Naive thymus-derived CD8-positive, alpha-beta T cell (primary cell): ENCODE measurements around the gene MORN3. TPM values are rescaled to one million over a fixed set of nuclear protein-coding genes. Genes with fewer than 3 reads are reported as not detected.
A peak's percentile ranks its signal among the peaks of the same experiment; 100 is the strongest.

Experiments used
- ATAC-seq, 2 donors: fragments of 150-1000 bp; cut with Tn5 transposase in 1 of 2; sonication (Bioruptor Pico), chemical (Tn5 transposase) in 1 of 2; 1 replicate in 1 of 2; 2 replicates in 1 of 2; pipeline ENCODE4 v1.10.0; 2021; ENCODE audit warnings: mild to moderate bottlenecking in 2 of 2, moderate library complexity in 2 of 2
- POLR2A ChIA-PET: fragments of 350-600 bp; sonication (Branson Sonifier 250); formaldehyde crosslinking; loops from one replicate; lab custom pipeline; 2021; ENCODE audit warnings: antibody characterized with exemption; lab: Charles Lee
- DNase-seq, 10 donors: peaks; one replicate each; pipeline versions ENCODE4 v3.0.0 to v3.0.0-alpha.2; 2020 to 2022
- H3K27ac Mint-ChIP-seq, 10 donors: one replicate each; pipeline ENCODE4 v1.8.0; 2020 to 2022; ENCODE audit warnings: mild to moderate bottlenecking in 10 of 10, mixed read lengths in 10 of 10, moderate library complexity in 4 of 10, inconsistent platforms in 1 of 10
- H3K27me3 Mint-ChIP-seq, 5 donors: one replicate each; pipeline ENCODE4 v1.8.0; 2021 to 2022; ENCODE audit warnings: mixed read lengths in 5 of 5
- H3K36me3 Mint-ChIP-seq, 3 donors: one replicate each; pipeline ENCODE4 v1.8.0; 2020 to 2022; ENCODE audit warnings: mixed read lengths in 3 of 3, mild to moderate bottlenecking in 2 of 3, inconsistent platforms in 1 of 3
- H3K4me1 Mint-ChIP-seq, 4 donors: one replicate each; pipeline ENCODE4 v1.8.0; 2021 to 2022; ENCODE audit warnings: mixed read lengths in 4 of 4
- H3K4me3 Mint-ChIP-seq, 10 donors: one replicate each; pipeline ENCODE4 v1.8.0; 2020 to 2022; ENCODE audit warnings: mild to moderate bottlenecking in 10 of 10, mixed read lengths in 10 of 10, moderate library complexity in 6 of 10, inconsistent platforms in 1 of 10
- H3K9me3 Mint-ChIP-seq, 9 donors: one replicate each; pipeline ENCODE4 v1.8.0; 2020 to 2022; ENCODE audit warnings: mixed read lengths in 9 of 9, mild to moderate bottlenecking in 3 of 9, inconsistent platforms in 1 of 9, moderate library complexity in 1 of 9
- polyA plus RNA-seq, 3 donors: library from polyadenylated mRNA; unstranded; fragments of 300-500 nt; fragmentation: Illumina TruSeq; gene quantifications; one replicate each; pipeline ENCODE4 v1.2.3, GENCODE V29; 2021
- total RNA-seq, 8 experiments: library from RNA in 2 of 8; stranded (reverse) in 2 of 8; gene quantifications; one replicate each; pipeline ENCODE4 v1.2.3 and lab custom pipeline; 2021 to 2026

MORN3 gene
- total and polyA plus RNA-seq, 5 experiments from 2014 or later: 1.1 to 14.0 (median 4.8) TPM

- H3K36me3 Mint-ChIP-seq: peaks cover 0 to 3% (median 2%) of the 10 kb centered on the region in 3 donors
- no peak for DNase-seq
- peaks cover 22 to 61% (median 54%) of the 10 kb centered on the region in 4 donors for H3K4me1 Mint-ChIP-seq
- peak overlapping the region in 8 of 10 donors; percentile 4 to 74 (median 52) for H3K27ac Mint-ChIP-seq
- no peak for ATAC-seq
- no peaks in the 10 kb centered on the region for H3K9me3 Mint-ChIP-seq
- POLR2A ChIA-PET: interaction anchor here (1.0 to 1.1 kb wide), 2 partner anchors 10 to 27 kb away, joined by 3 to 5 read pairs; no protein-coding TSS in a partner anchor
- no peaks in the 10 kb centered on the region for H3K27me3 Mint-ChIP-seq
- no peak overlapping the region for H3K4me3 Mint-ChIP-seq
These were observed 15.5 kb downstream of the MORN3 start for GRCh38 chr12:121653999-121654398.

GRCh38 chr12:121652767-121653497 is 16.5 kb downstream of the MORN3 start:
- Mint-ChIP-seq H3K4me3 (no peak overlapping the region), H3K4me1 (peaks cover 19 to 56% (median 50%) of the 10 kb centered on the region in 4 donors), H3K27ac (peak overlapping the region in 6 of 10 donors; percentile 27 to 78 (median 60)), H3K27me3 (no peaks in the 10 kb centered on the region), H3K36me3 (peaks cover 0 to 3% (median 2%) of the 10 kb centered on the region in 3 donors), H3K9me3 (no peaks in the 10 kb centered on the region)
- POLR2A ChIA-PET: interaction anchor here (0.6 to 1.1 kb wide), 4 partner anchors 8 to 64 kb away, joined by 3 to 5 read pairs (median 4); no protein-coding TSS in a partner anchor
- ATAC-seq (no peak), DNase-seq (no peak)

DNA sequence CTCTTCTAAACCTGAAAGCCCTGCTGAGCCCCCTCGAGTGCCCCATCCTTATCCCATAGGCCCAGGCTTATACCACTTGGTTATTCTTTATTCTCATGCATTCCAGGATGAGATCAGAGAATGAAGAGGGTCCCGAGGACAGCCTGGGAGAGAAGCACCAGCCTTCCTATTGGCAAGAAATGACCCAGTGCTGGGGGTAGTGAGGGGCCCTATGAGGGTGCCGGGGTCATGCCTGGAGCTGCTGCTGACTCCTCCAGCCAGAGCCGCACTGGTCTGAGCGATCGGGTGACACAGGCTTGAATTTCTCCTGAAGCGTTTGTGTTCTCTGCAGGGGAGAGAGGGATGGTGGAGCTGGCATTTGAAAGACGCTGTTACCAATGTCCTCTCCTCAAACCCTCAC is 18.1 kb downstream of the MORN3 start:
- no peak for ATAC-seq
- POLR2A ChIA-PET: interaction anchor here (0.6 to 1.8 kb wide), 8 partner anchors 9 to 34 kb away, joined by 3 to 9 read pairs (median 5); no protein-coding TSS in a partner anchor
- H3K36me3 Mint-ChIP-seq: peaks cover 0 to 8% (median 3%) of the 10 kb centered on the region in 3 donors
- no peak overlapping the region for H3K4me3 Mint-ChIP-seq
- no peak for DNase-seq
- H3K27ac Mint-ChIP-seq: peak overlapping the region in 4 of 10 donors; percentile 26 to 77 (median 53)
- no peaks in the 10 kb centered on the region for H3K27me3 Mint-ChIP-seq
- H3K9me3 Mint-ChIP-seq: no peaks in the 10 kb centered on the region
- peaks cover 14 to 44% (median 38%) of the 10 kb centered on the region in 4 donors for H3K4me1 Mint-ChIP-seq

DNA sequence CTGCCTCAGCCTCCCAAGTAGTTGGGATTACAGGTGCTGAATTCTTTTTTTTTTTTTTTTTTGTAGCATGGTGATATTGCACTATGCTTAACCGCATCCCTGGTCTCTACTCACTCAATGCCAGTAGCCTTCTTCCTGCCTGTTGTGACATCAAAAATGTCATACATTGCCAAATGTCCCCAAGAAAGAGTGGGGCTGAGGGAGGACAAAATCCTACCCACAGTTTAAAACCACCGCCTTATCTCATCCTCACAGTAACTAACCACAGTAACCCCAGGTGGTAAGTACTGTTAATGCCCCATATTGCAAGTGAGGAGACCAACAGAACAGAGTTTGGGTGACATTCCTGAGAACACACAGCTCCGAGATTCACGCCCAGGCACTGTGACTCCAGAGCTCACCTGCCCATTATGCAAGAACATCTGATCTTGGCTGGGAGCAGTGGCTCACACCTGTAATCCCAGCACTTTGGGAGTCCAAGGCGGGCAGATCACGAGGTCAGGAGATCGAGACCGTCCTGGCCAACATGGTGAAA is 19.6 kb downstream of the MORN3 start:
- peaks cover 0 to 12% (median 5%) of the 10 kb centered on the region in 3 donors for H3K36me3 Mint-ChIP-seq
- H3K27ac Mint-ChIP-seq: peak overlapping the region in 9 of 10 donors; percentile 60 to 94 (median 81)
- DNase-seq: peak in 2 of 10 donors; percentile 21 to 41
- peak overlapping the region in 9 of 10 donors; percentile 12 to 71 (median 53) for H3K4me3 Mint-ChIP-seq
- POLR2A ChIA-PET: interaction anchor here (0.7 to 2.7 kb wide), 8 partner anchors 8 to 63 kb away, joined by 3 to 21 read pairs (median 7); partner anchors contain the start of gene TMEM120B
- no peaks in the 10 kb centered on the region for H3K9me3 Mint-ChIP-seq
- H3K4me1 Mint-ChIP-seq: peaks cover 14 to 40% (median 33%) of the 10 kb centered on the region in 4 donors
- H3K27me3 Mint-ChIP-seq: no peaks in the 10 kb centered on the region
- ATAC-seq: peak; percentile 59 to 77

DNA sequence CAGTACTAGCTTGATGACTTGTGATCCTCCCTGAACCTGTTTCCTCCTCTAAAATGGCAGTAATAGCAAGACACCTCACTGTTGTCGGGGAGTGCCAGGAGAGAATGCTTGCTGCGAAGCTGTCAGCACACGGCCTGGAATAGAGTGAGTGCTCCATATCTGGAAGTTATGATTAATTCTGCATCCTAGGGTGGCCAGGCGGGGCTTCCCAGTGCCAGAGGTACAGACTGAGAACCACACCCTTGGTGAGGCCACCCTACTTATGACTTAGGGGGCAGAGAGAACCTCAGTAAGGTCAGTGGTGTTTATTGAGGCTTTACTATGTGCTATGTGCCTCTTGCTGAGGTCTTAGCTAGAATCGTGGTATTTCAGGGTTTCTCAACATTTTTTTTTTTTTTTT is 20.1 kb downstream of the MORN3 start:
- no peaks in the 10 kb centered on the region for H3K27me3 Mint-ChIP-seq
- H3K4me1 Mint-ChIP-seq: peaks cover 9 to 36% (median 29%) of the 10 kb centered on the region in 4 donors
- peaks cover 0 to 14% (median 5%) of the 10 kb centered on the region in 3 donors for H3K36me3 Mint-ChIP-seq
- no peaks in the 10 kb centered on the region for H3K9me3 Mint-ChIP-seq
- H3K4me3 Mint-ChIP-seq: peak overlapping the region in 6 of 10 donors; percentile 5 to 61 (median 51)
- H3K27ac Mint-ChIP-seq: peak overlapping the region in 7 of 10 donors; percentile 61 to 88 (median 78)
- no peak for DNase-seq
- POLR2A ChIA-PET: interaction anchor here (0.7 to 2.7 kb wide), 7 partner anchors 8 to 63 kb away, joined by 4 to 21 read pairs (median 7); partner anchors contain the start of genes ORAI1 and TMEM120B
- peak in 1 of 2 donors; percentile 12 for ATAC-seq

GRCh38 chr12:121648458-121649028 is 20.9 kb downstream of the MORN3 start:
- Mint-ChIP-seq H3K27ac (peak overlapping the region in 3 of 10 donors; percentile 48 to 78 (median 71)), H3K4me3 (no peak overlapping the region), H3K36me3 (peaks cover 0 to 19% (median 5%) of the 10 kb centered on the region in 3 donors), H3K27me3 (no peaks in the 10 kb centered on the region), H3K9me3 (no peaks in the 10 kb centered on the region), H3K4me1 (peaks cover 8 to 32% (median 24%) of the 10 kb centered on the region in 4 donors)
- POLR2A ChIA-PET: interaction anchor here (0.7 to 2.7 kb wide), 6 partner anchors 9 to 108 kb away, joined by 3 to 21 read pairs (median 5); partner anchors contain the start of gene ORAI1
- DNase-seq: no peak
- ATAC-seq: no peak

- peaks cover 0 to 37% (median 2%) of the 10 kb centered on the region in 3 donors for H3K36me3 Mint-ChIP-seq
- H3K4me1 Mint-ChIP-seq: peaks cover 14 to 51% (median 37%) of the 10 kb centered on the region in 4 donors
- DNase-seq (no peak), ATAC-seq (no peak)
- H3K27ac Mint-ChIP-seq: peak overlapping the region in 9 of 10 donors; percentile 2 to 89 (median 73)
- POLR2A ChIA-PET: interaction anchor here (1.1 to 7.7 kb wide), 4 partner anchors 9 to 17 kb away, joined by 5 to 59 read pairs (median 10); partner anchors contain the start of gene ORAI1
- H3K4me3 Mint-ChIP-seq: no peak overlapping the region
- H3K9me3 Mint-ChIP-seq: no peaks in the 10 kb centered on the region
- no peaks in the 10 kb centered on the region for H3K27me3 Mint-ChIP-seq
These were observed 28.2 kb downstream of the MORN3 start for GRCh38 chr12:121641343-121641630.

GRCh38 chr12:121638298-121639202 is 30.9 kb downstream of the MORN3 start:
- Mint-ChIP-seq H3K36me3 (peaks cover 0 to 31% (median 0%) of the 10 kb centered on the region in 3 donors), H3K4me3 (peak overlapping the region; percentile 64 to 85 (median 78)), H3K27me3 (no peaks in the 10 kb centered on the region), H3K9me3 (no peaks in the 10 kb centered on the region), H3K27ac (peak overlapping the region; percentile 82 to 97 (median 94)), H3K4me1 (peaks cover 22 to 71% (median 55%) of the 10 kb centered on the region in 4 donors)
- ATAC-seq (no peak), DNase-seq (no peak)
- POLR2A ChIA-PET: interaction anchor here (1.2 to 7.7 kb wide), 8 partner anchors 7 to 163 kb away, joined by 3 to 101 read pairs (median 32); partner anchors contain the start of genes KDM2B, MORN3 and ORAI1

- H3K27me3 Mint-ChIP-seq: no peaks in the 10 kb centered on the region
- H3K36me3 Mint-ChIP-seq: peaks cover 0 to 34% (median 0%) of the 10 kb centered on the region in 3 donors
- POLR2A ChIA-PET: interaction anchor here (0.6 to 7.7 kb wide), 15 partner anchors 8 to 165 kb away, joined by 3 to 101 read pairs (median 7); partner anchors contain the start of genes KDM2B, MORN3 and ORAI1
These were observed 32.1 kb downstream of the MORN3 start for GRCh38 chr12:121637231-121637914.

GRCh38 chr12:121634836-121635235 is 34.6 kb downstream of the MORN3 start:
- Mint-ChIP-seq H3K27ac (peak overlapping the region; percentile 82 to 96 (median 92)), H3K27me3 (no peaks in the 10 kb centered on the region), H3K4me1 (peaks cover 34 to 86% (median 77%) of the 10 kb centered on the region in 4 donors), H3K9me3 (no peaks in the 10 kb centered on the region), H3K36me3 (peaks cover 0 to 17% (median 0%) of the 10 kb centered on the region in 3 donors), H3K4me3 (peak overlapping the region; percentile 26 to 76 (median 60))
- ATAC-seq: no peak
- POLR2A ChIA-PET: interaction anchor here (0.5 to 7.7 kb wide), 6 partner anchors 8 to 1133 kb away, joined by 3 to 101 read pairs (median 45); partner anchors contain the start of genes MORN3 and ORAI1
- no peak for DNase-seq

More at GRCh38 chr12:121637231-121637914, 32.1 kb downstream of the MORN3 start:
- peak; percentile 23 to 78 (median 52) for DNase-seq
- Mint-ChIP-seq H3K9me3 (no peaks in the 10 kb centered on the region), H3K4me1 (peaks cover 24 to 82% (median 65%) of the 10 kb centered on the region in 4 donors), H3K4me3 (peak overlapping the region; percentile 64 to 85 (median 78)), H3K27ac (peak overlapping the region; percentile 82 to 97 (median 94))
- ATAC-seq: peak; percentile 72 to 84
